Aorta (tissue), 5 donors: ENCODE results near the gene OR10A2. TPM values are rescaled to one million over a fixed set of nuclear protein-coding genes. Genes with fewer than 3 reads are reported as not detected.
"Not testable (repeated sequence)": the region's sequence is repeated elsewhere in the genome, so short reads cannot be mapped to it uniquely, and the experiment has no call there.

Experiments used
- ATAC-seq: fragments of 200-7000 bp; cut with Tn5 transposase; one replicate; pipeline ENCODE4 v1.9.1; 2022; ENCODE audit warnings: moderate library complexity; ENCODE audit not compliant: low FRiP score
- DNase-seq, 2 donors: peaks; one replicate each; pipeline ENCODE4 v3.0.0-alpha.2; 2020
- H3K27ac ChIP-seq, 2 donors: one replicate each; pipeline ENCODE4 v1.5.1; 2013; ENCODE audit warnings: low read length in 2 of 2, mild to moderate bottlenecking in 2 of 2, moderate library complexity in 2 of 2, control low read depth in 1 of 2, inconsistent platforms in 1 of 2, low read depth in 1 of 2
- H3K27me3 ChIP-seq, 2 donors: one replicate each; pipeline ENCODE4 v1.6.1; 2013; ENCODE audit warnings: control low read depth in 1 of 2, low read length in 1 of 2, mild to moderate bottlenecking in 1 of 2, moderate library complexity in 1 of 2; ENCODE audit not compliant: insufficient read depth in 2 of 2, control insufficient read depth in 1 of 2
- H3K36me3 ChIP-seq, 2 donors: one replicate each; pipeline ENCODE4 v1.6.1; 2013; ENCODE audit warnings: control low read depth in 1 of 2, low read length in 1 of 2, mild to moderate bottlenecking in 1 of 2; ENCODE audit not compliant: insufficient read depth in 2 of 2, control insufficient read depth in 1 of 2
- H3K4me1 ChIP-seq, 2 donors: one replicate each; pipeline ENCODE4 v1.6.1; 2013; ENCODE audit warnings: low read length in 2 of 2, control low read depth in 1 of 2, mild to moderate bottlenecking in 1 of 2, moderate library complexity in 1 of 2; ENCODE audit not compliant: insufficient read depth in 2 of 2, control insufficient read depth in 1 of 2
- H3K4me3 ChIP-seq, 2 donors: one replicate each; pipeline ENCODE4 v1.5.1; 2013; ENCODE audit warnings: low read length in 2 of 2, control low read depth in 1 of 2, mild to moderate bottlenecking in 1 of 2
- H3K9me3 ChIP-seq: one replicate; pipeline ENCODE4 v1.6.1; 2013; ENCODE audit warnings: mild to moderate bottlenecking, low read length; ENCODE audit not compliant: control insufficient read depth
- WGBS, 2 donors: extraction: QIAGEN DNeasy Blood & Tissue Kit; methylation state at CpG; one replicate each; pipeline ENCODE4 v1.1.7; 2013; 5-methylcytosine and 5-hydroxymethylcytosine counted together
- intact Hi-C, 2 donors: fragments of 100-400 bp; cut with DNase I; formaldehyde crosslinking; loops; one replicate each; pipeline versions ENCODE4 v1.14.2 to v1.15.0; 2022
- polyA plus RNA-seq, 2 donors: library from polyadenylated mRNA; stranded (reverse); fragments of 200-250 nt; gene quantifications; one replicate each; pipeline ENCODE4 v1.2.3, GENCODE V29; 2013
- total RNA-seq, 2 donors: library from RNA; stranded (reverse); fragmentation: NEBNext Ultra II Directional; extraction: Animal tissue kit (Norgen Biotek cat#: 25700); gene quantifications; one replicate each; pipeline ENCODE4 v1.2.1, GENCODE V29; 2021
- donor health status: healthy with polysubstance abuse.
- donor health status: Bipolar disorder and iron deficiency.
- donor health status: DM: no; HTN: no; CAD: no.
- donor health status: DM: no; HTN: no; CAD: no.
- donor health status: DM: yes; HTN: yes; CAD: no.

OR10A2 gene
- total and polyA plus RNA-seq, 4 donors: 0.13 TPM; not detected in 3

DNA sequence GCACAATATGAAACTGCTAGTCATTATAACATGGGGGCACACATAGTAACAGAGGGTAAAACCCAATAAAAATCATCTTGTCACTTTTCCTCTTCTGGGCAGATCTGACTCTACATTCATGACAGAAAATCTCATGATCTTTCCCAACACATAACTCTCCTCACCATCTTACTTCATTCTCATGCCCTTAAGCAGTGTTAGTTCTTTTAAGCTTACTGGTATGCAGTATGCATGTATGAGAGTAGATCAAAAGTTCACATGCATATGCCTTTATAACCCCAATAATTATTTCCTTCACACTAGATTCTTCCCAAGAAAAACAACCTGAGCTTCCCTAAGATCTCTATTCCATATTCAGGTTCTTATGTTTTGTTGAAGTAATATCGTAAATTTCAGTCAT lies 8.4 kb downstream of the OR10A2 start:
- intact Hi-C loops: no loop called here

DNA sequence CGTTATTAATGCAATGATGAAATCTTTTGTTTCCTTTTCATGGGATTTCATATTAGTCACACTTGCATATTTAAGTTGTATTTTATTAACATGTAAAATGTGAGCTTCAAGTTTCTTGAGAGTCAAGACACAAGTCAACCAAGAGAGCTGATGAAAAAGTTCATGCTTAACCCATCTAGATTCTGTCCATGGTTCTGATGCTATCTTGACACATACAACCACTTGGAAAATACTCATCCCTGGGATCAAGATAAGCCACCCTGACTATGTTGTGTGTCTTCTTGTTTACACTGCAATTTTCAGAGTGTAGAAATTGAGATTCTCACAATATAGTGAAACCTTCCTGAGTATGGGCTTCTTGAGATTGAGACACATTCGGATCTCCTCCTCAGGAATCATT lies 12.9 kb downstream of the OR10A2 start:
- Histone ChIP-seq H3K27me3 (no peaks in the 10 kb centered on the region), H3K4me3 (no peak overlapping the region), H3K27ac (no peak overlapping the region), H3K4me1 (no peaks in the 10 kb centered on the region), H3K9me3 (peaks cover 1% of the 10 kb centered on the region), H3K36me3 (no peaks in the 10 kb centered on the region)
- ATAC-seq: no peak
- intact Hi-C loops: no loop called here
- WGBS, 2 donors: 76 to 83% methylated on average over 2 of the region's 2 CpGs
- no peak for DNase-seq

More for the DNA sequence above, 8.4 kb downstream of the OR10A2 start:
- WGBS, 2 donors: 87 to 92% methylated on average over 1 of the region's 1 CpG
- H3K27me3 ChIP-seq: no peaks in the 10 kb centered on the region
- H3K27ac ChIP-seq: no peak overlapping the region
- no peak for DNase-seq
- no peak for ATAC-seq
- H3K4me3 ChIP-seq: no peak overlapping the region
- no peaks in the 10 kb centered on the region for H3K36me3 ChIP-seq
- H3K4me1 ChIP-seq: no peaks in the 10 kb centered on the region
- no peaks in the 10 kb centered on the region for H3K9me3 ChIP-seq

DNA sequence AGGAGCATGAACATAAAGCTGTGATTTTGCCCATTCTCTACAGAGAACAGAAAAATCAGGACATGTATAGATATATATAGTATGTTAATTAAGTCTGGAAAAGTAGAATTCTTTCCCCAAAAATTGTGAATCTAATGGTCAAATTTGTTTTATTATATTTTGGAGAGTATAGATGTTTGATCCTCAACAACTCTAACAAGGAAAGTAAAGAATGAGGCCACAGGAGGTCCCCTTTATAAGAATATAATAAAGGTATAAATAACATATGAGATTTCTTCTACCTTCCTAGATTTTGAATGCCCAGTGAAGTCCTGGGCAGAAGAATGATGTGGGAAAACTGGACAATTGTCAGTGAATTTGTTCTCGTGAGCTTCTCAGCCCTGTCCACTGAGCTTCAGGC lies 13.5 kb downstream of the OR10A2 start, which contains the start of gene OR10A4:
Gene OR10A4 (plus strand): TSS at position 301 of the 400 bp plus-strand sequence. CDS start 23 bp downstream, at position 324.
- no peak within 1 kb of the TSS for H3K27ac ChIP-seq
- H3K36me3 ChIP-seq: no peaks in the 10 kb centered on the region
- no peak for DNase-seq
- no peak within 1 kb of the TSS for H3K4me3 ChIP-seq
- 77 to 86% methylated on average over 1 of the region's 1 CpG for WGBS, 2 donors
- no peaks in the 10 kb centered on the region for H3K4me1 ChIP-seq
- no peak for ATAC-seq
- intact Hi-C loops: no loop called here
- H3K27me3 ChIP-seq: no peaks in the 10 kb centered on the region
- peaks cover 1% of the 10 kb centered on the region for H3K9me3 ChIP-seq

DNA sequence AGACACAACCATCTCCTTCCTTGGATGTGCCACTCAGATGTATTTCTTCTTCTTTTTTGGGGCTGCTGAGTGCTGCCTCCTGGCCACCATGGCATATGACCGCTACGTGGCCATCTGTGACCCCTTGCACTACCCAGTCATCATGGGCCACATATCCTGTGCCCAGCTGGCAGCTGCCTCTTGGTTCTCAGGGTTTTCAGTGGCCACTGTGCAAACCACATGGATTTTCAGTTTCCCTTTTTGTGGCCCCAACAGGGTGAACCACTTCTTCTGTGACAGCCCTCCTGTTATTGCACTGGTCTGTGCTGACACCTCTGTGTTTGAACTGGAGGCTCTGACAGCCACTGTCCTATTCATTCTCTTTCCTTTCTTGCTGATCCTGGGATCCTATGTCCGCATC lies 14.1 kb downstream of the OR10A2 start:
- intact Hi-C loops: no loop called here
- H3K9me3 ChIP-seq: peaks cover 1% of the 10 kb centered on the region

GRCh38 chr11:6882751-6883150 lies 19.9 kb downstream of the OR10A2 start:
- intact Hi-C loops: no loop called here
- no peaks in the 10 kb centered on the region for H3K4me1 ChIP-seq
- H3K9me3 ChIP-seq: no peaks in the 10 kb centered on the region
- H3K36me3 ChIP-seq: no peaks in the 10 kb centered on the region
- no peak overlapping the region for H3K27ac ChIP-seq
- ATAC-seq (no peak), DNase-seq (no peak)
- H3K4me3 ChIP-seq: no peak overlapping the region
- H3K27me3 ChIP-seq: no peaks in the 10 kb centered on the region

More for the DNA sequence above, 14.1 kb downstream of the OR10A2 start:
- ATAC-seq: no peak
- DNase-seq: no peak
- Histone ChIP-seq H3K4me3 (no peak overlapping the region), H3K27me3 (no peaks in the 10 kb centered on the region), H3K27ac (no peak overlapping the region), H3K4me1 (no peaks in the 10 kb centered on the region), H3K36me3 (no peaks in the 10 kb centered on the region)
- WGBS, 2 donors: 77 to 87% methylated on average over 3 of the region's 3 CpGs

GRCh38 chr11:6887711-6888110 lies 24.9 kb downstream of the OR10A2 start:
- H3K27me3 ChIP-seq, H3K27ac ChIP-seq, H3K36me3 ChIP-seq, H3K4me1 ChIP-seq, H3K4me3 ChIP-seq, DNase-seq, intact Hi-C loops, ATAC-seq, H3K9me3 ChIP-seq: not testable (repeated sequence)
- 81 to 90% methylated on average over 5 of the region's 5 CpGs for WGBS, 2 donors

GRCh38 chr11:6888830-6889229 lies 26.0 kb downstream of the OR10A2 start:
- 81 to 91% methylated on average over 4 of the region's 4 CpGs for WGBS, 2 donors
- ATAC-seq (no peak), DNase-seq (no peak)
- Histone ChIP-seq H3K27me3 (no peaks in the 10 kb centered on the region), H3K4me1 (no peaks in the 10 kb centered on the region), H3K27ac (no peak overlapping the region), H3K9me3 (no peaks in the 10 kb centered on the region), H3K4me3 (no peak overlapping the region), H3K36me3 (no peaks in the 10 kb centered on the region)
- intact Hi-C loops: no loop called here

- 75 to 82% methylated on average over 1 of the region's 1 CpG for WGBS, 2 donors
- intact Hi-C loops: no loop called here
- ATAC-seq: no peak
- Histone ChIP-seq H3K4me3 (no peak overlapping the region), H3K27me3 (no peaks in the 10 kb centered on the region), H3K36me3 (no peaks in the 10 kb centered on the region), H3K4me1 (no peaks in the 10 kb centered on the region), H3K9me3 (no peaks in the 10 kb centered on the region), H3K27ac (no peak overlapping the region)
- DNase-seq: no peak
Measured at GRCh38 chr11:6889835-6890234, 27.0 kb downstream of the OR10A2 start.

DNA sequence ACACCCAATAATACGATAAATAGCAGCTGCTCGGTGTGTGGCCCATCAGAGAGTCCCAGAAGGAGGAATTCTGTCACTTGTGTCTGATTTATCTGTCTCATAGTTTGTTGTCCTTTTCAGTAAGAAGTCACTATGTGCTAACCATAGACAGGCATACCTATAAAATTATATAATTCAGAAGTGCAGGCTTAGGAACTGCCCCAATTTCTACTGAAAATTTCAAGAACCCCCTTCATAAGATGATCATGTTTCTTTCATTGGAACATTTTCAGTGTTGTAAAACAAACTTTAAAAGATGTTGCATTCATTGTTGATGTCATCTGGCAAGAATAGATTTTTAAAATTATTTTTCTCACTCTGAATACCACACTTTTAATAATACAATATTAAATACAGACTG lies 29.5 kb downstream of the OR10A2 start, which contains the start of gene OR2D2:
Gene OR2D2 (minus strand): TSS at position 101 of the 400 bp plus-strand sequence. CDS start 0 bp downstream, at position 101.
- H3K27me3 ChIP-seq: no peaks in the 10 kb centered on the region
- intact Hi-C loops: no loop called here
- WGBS, 2 donors: 72 to 85% methylated on average over 2 of the region's 2 CpGs
- H3K4me1 ChIP-seq: no peaks in the 10 kb centered on the region
- no peak for ATAC-seq
- no peaks in the 10 kb centered on the region for H3K9me3 ChIP-seq
- no peaks in the 10 kb centered on the region for H3K36me3 ChIP-seq
- DNase-seq: no peak
- H3K27ac ChIP-seq: no peak within 1 kb of the TSS
- H3K4me3 ChIP-seq: no peak within 1 kb of the TSS
